Mesenchymal stem cell (in vitro differentiated cells and primary cell): ENCODE data around the gene PFDN1.

Source experiments
- DNase-seq: peaks from one replicate; pipeline ENCODE4 v3.0.0-alpha.2; 2013
- H2AFZ ChIP-seq: one replicate; pipeline ENCODE4 v1.6.1; 2013; ENCODE audit warnings: low read depth, mild to moderate bottlenecking, control low read depth, inconsistent platforms, low read length, moderate library complexity
- H2AK5ac ChIP-seq: 2 replicates; pipeline ENCODE4 v1.6.1; 2013; ENCODE audit warnings: low read length, moderate library complexity, mild to moderate bottlenecking, inconsistent platforms; ENCODE audit not compliant: severe bottlenecking
- H2BK120ac ChIP-seq: one replicate; pipeline ENCODE4 v1.6.1; 2013; ENCODE audit warnings: low read depth, mild to moderate bottlenecking, inconsistent platforms, low read length, moderate library complexity
- H2BK12ac ChIP-seq, 2 experiments: one replicate each; pipeline ENCODE4 v1.6.1; 2013; ENCODE audit warnings: inconsistent platforms in 2 of 2, low read length in 2 of 2, mild to moderate bottlenecking in 2 of 2, moderate library complexity in 2 of 2, control low read depth in 1 of 2
- H2BK15ac ChIP-seq: one replicate; pipeline ENCODE4 v1.6.1; 2013; ENCODE audit warnings: mild to moderate bottlenecking, low read depth, inconsistent platforms; ENCODE audit not compliant: poor library complexity, severe bottlenecking
- H2BK5ac ChIP-seq: 2 replicates; pipeline ENCODE4 v1.6.1; 2013; ENCODE audit warnings: low read depth, mild to moderate bottlenecking, low read length, control low read depth, inconsistent platforms; ENCODE audit not compliant: poor library complexity, severe bottlenecking
- H3K14ac ChIP-seq, 2 experiments: one replicate each; pipeline ENCODE4 v1.6.1; 2013; ENCODE audit warnings: inconsistent platforms in 2 of 2, low read length in 2 of 2, control low read depth in 1 of 2, mild to moderate bottlenecking in 1 of 2, moderate library complexity in 1 of 2
- H3K18ac ChIP-seq, 2 experiments: one replicate each; pipeline ENCODE4 v1.6.1; 2013; ENCODE audit warnings: inconsistent platforms in 2 of 2, low read length in 2 of 2, control low read depth in 1 of 2, low read depth in 1 of 2, mild to moderate bottlenecking in 1 of 2
- H3K23ac ChIP-seq, 2 experiments: one replicate each; pipeline ENCODE4 v1.6.1; 2013; ENCODE audit warnings: inconsistent platforms in 2 of 2, low read length in 2 of 2, mild to moderate bottlenecking in 2 of 2, moderate library complexity in 2 of 2, control low read depth in 1 of 2
- H3K27ac ChIP-seq: 2 replicates; pipeline ENCODE4 v1.5.1; 2013; ENCODE audit warnings: mild to moderate bottlenecking, moderate library complexity, low read length, control low read depth, inconsistent platforms; ENCODE audit not compliant: poor library complexity, severe bottlenecking
- H3K27me3 ChIP-seq, 2 experiments: 2 replicates each; pipeline versions ENCODE4 v1.6.1 to v1.7.0; 2013; ENCODE audit warnings: low read length in 2 of 2, mild to moderate bottlenecking in 2 of 2, moderate library complexity in 2 of 2, control low read depth in 1 of 2, inconsistent platforms in 1 of 2; ENCODE audit not compliant: control insufficient read depth in 1 of 2, insufficient read depth in 1 of 2
- H3K36me3 ChIP-seq, 2 experiments: 2 replicates each; pipeline versions ENCODE4 v1.6.1 to v1.7.0; 2013; ENCODE audit warnings: low read length in 2 of 2, control low read depth in 1 of 2, inconsistent platforms in 1 of 2, low read depth in 1 of 2, mild to moderate bottlenecking in 1 of 2; ENCODE audit not compliant: insufficient read depth in 2 of 2, control insufficient read depth in 1 of 2
- H3K4ac ChIP-seq, 2 experiments: one replicate each; pipeline ENCODE4 v1.6.1; 2013; ENCODE audit warnings: inconsistent platforms in 2 of 2, low read length in 2 of 2, mild to moderate bottlenecking in 2 of 2, moderate library complexity in 2 of 2, control low read depth in 1 of 2, low read depth in 1 of 2
- H3K4me1 ChIP-seq: 2 replicates; pipeline ENCODE4 v1.6.1; 2013; ENCODE audit warnings: low read depth, low read length, control low read depth; ENCODE audit not compliant: control insufficient read depth, insufficient read depth
- H3K4me2 ChIP-seq: 2 replicates; pipeline ENCODE4 v1.6.1; 2013; ENCODE audit warnings: low read length, mild to moderate bottlenecking, inconsistent platforms; ENCODE audit not compliant: poor library complexity, severe bottlenecking
- H3K4me3 ChIP-seq, 2 experiments: 2 replicates each; pipeline versions ENCODE4 v1.5.1 to v1.7.0; 2013; ENCODE audit warnings: low read length in 2 of 2, mild to moderate bottlenecking in 2 of 2, control low read depth in 1 of 2, low read depth in 1 of 2; ENCODE audit not compliant: insufficient read depth in 1 of 2
- H3K79me1 ChIP-seq: replicated peaks from 2 replicates; pipeline ENCODE4 v1.6.1; 2013; ENCODE audit warnings: mild to moderate bottlenecking, control low read depth, low read length, inconsistent platforms; ENCODE audit not compliant: poor library complexity, severe bottlenecking
- H3K9ac ChIP-seq: 2 replicates; pipeline ENCODE4 v1.7.0; 2013; ENCODE audit warnings: mild to moderate bottlenecking, low read length, moderate library complexity
- H3K9me3 ChIP-seq: 2 replicates; pipeline ENCODE4 v1.7.0; 2013; ENCODE audit warnings: mild to moderate bottlenecking, low read length; ENCODE audit not compliant: control insufficient read depth
- H4K8ac ChIP-seq: one replicate; pipeline ENCODE4 v1.6.1; 2013; ENCODE audit warnings: inconsistent platforms, mild to moderate bottlenecking, low read length, moderate library complexity
- H4K91ac ChIP-seq: one replicate; pipeline ENCODE4 v1.6.1; 2013; ENCODE audit warnings: mild to moderate bottlenecking, low read length, inconsistent platforms
- WGBS: methylation state at CpG from one replicate; pipeline ENCODE4 v1.1.7; 2013; ENCODE audit warnings: mixed read lengths; 5-methylcytosine and 5-hydroxymethylcytosine counted together

Gene PFDN1

GRCh38 chr5:140303966-140304365 is 1.1 kb upstream of the PFDN1 start:
- no peak for DNase-seq
- peaks cover 9% of the 10 kb centered on the region for H3K4me1 ChIP-seq
- no peaks in the 10 kb centered on the region for H3K27me3 ChIP-seq
- H3K4me2 ChIP-seq: no peak overlapping the region
- no peak overlapping the region for H3K23ac ChIP-seq
- H3K18ac ChIP-seq: no peak overlapping the region
- no peak overlapping the region for H3K4me3 ChIP-seq
- peaks cover 6 to 14% of the 10 kb centered on the region in 2 experiments for H3K36me3 ChIP-seq
- H4K91ac ChIP-seq: no peak overlapping the region
- WGBS: 94% methylated on average over 15 of the region's 15 CpGs
- peak overlapping the region; percentile 87 for H4K8ac ChIP-seq
- peak overlapping the region; percentile 99 for H3K9ac ChIP-seq
- H2BK15ac ChIP-seq: no peak overlapping the region
- no peak overlapping the region for H2AFZ ChIP-seq
- no peak overlapping the region for H3K14ac ChIP-seq
- no peaks in the 10 kb centered on the region for H3K9me3 ChIP-seq
- no peak overlapping the region for H3K4ac ChIP-seq
- H2BK5ac ChIP-seq: no peak overlapping the region
- no peak overlapping the region for H2AK5ac ChIP-seq
- no peak overlapping the region for H2BK120ac ChIP-seq
- no peak overlapping the region for H3K27ac ChIP-seq
- peaks cover 2% of the 10 kb centered on the region for H3K79me1 ChIP-seq
- no peak overlapping the region for H2BK12ac ChIP-seq

GRCh38 chr5:140301136-140301535 is 1.8 kb downstream of the PFDN1 start:
- no peak overlapping the region for H3K14ac ChIP-seq
- H3K4ac ChIP-seq: no peak overlapping the region
- no peak overlapping the region for H3K27ac ChIP-seq
- no peak overlapping the region for H2AFZ ChIP-seq
- no CpG with 5 or more reads among the region's 1 CpG for WGBS
- no peak overlapping the region for H2BK5ac ChIP-seq
- no peak overlapping the region for H4K91ac ChIP-seq
- H3K4me1 ChIP-seq: peaks cover 12% of the 10 kb centered on the region
- H2AK5ac ChIP-seq: no peak overlapping the region
- H3K36me3 ChIP-seq: peaks cover 6 to 16% of the 10 kb centered on the region in 2 experiments
- H2BK15ac ChIP-seq: no peak overlapping the region
- no peak overlapping the region for H2BK12ac ChIP-seq
- H3K18ac ChIP-seq: no peak overlapping the region
- no peak overlapping the region for H3K23ac ChIP-seq
- no peak for DNase-seq
- H3K4me2 ChIP-seq: no peak overlapping the region
- H4K8ac ChIP-seq: no peak overlapping the region
- no peak overlapping the region for H3K4me3 ChIP-seq
- no peaks in the 10 kb centered on the region for H3K27me3 ChIP-seq
- H3K79me1 ChIP-seq: peaks cover 2% of the 10 kb centered on the region
- peak overlapping the region; percentile 99 for H3K9ac ChIP-seq
- no peak overlapping the region for H2BK120ac ChIP-seq
- no peaks in the 10 kb centered on the region for H3K9me3 ChIP-seq

- H2BK120ac ChIP-seq: no peak overlapping the region
- H2BK5ac ChIP-seq: no peak overlapping the region
- H3K14ac ChIP-seq: no peak overlapping the region
- H3K23ac ChIP-seq: no peak overlapping the region
- H2AK5ac ChIP-seq: peak overlapping the region; percentile 92
- no peak overlapping the region for H2BK12ac ChIP-seq
- H3K36me3 ChIP-seq: peaks cover 6 to 16% of the 10 kb centered on the region in 2 experiments
- no peak overlapping the region for H3K4me2 ChIP-seq
- DNase-seq: no peak
- H2BK15ac ChIP-seq: no peak overlapping the region
- H3K18ac ChIP-seq: no peak overlapping the region
- H3K79me1 ChIP-seq: peaks cover 2% of the 10 kb centered on the region
- H4K8ac ChIP-seq: no peak overlapping the region
- no peak overlapping the region for H4K91ac ChIP-seq
- no peak overlapping the region for H3K4me3 ChIP-seq
- no peak overlapping the region for H2AFZ ChIP-seq
- H3K27me3 ChIP-seq: no peaks in the 10 kb centered on the region
- H3K4ac ChIP-seq: no peak overlapping the region
- peak overlapping the region; percentile 4 for H3K9ac ChIP-seq
- H3K4me1 ChIP-seq: peaks cover 12% of the 10 kb centered on the region
- 73% methylated on average over 5 of the region's 5 CpGs for WGBS
- H3K9me3 ChIP-seq: no peaks in the 10 kb centered on the region
- peak overlapping the region; percentile 95 for H3K27ac ChIP-seq
Observed at GRCh38 chr5:140299056-140299455, 3.8 kb downstream of the PFDN1 start.

- Histone ChIP-seq H4K91ac (no peak overlapping the region), H2AFZ (no peak overlapping the region), H3K4ac (no peak overlapping the region), H3K27ac (peak overlapping the region; percentile 17), H3K4me3 (no peak overlapping the region), H3K14ac (no peak overlapping the region), H2BK120ac (no peak overlapping the region), H2BK5ac (no peak overlapping the region), H3K9ac (peak overlapping the region; percentile 4), H3K18ac (no peak overlapping the region), H3K4me2 (no peak overlapping the region), H2BK15ac (no peak overlapping the region), H2BK12ac (no peak overlapping the region), H3K4me1 (peaks cover 12% of the 10 kb centered on the region), H3K23ac (no peak overlapping the region), H4K8ac (no peak overlapping the region), H3K27me3 (no peaks in the 10 kb centered on the region), H3K9me3 (no peaks in the 10 kb centered on the region), H3K36me3 (peaks cover 6 to 16% of the 10 kb centered on the region in 2 experiments), H3K79me1 (peaks cover 2% of the 10 kb centered on the region), H2AK5ac (no peak overlapping the region)
- peak; percentile 70 for DNase-seq
- 0% methylated on average over 1 of the region's 1 CpG for WGBS
Observed at GRCh38 chr5:140298183-140298601, 4.7 kb downstream of the PFDN1 start.
